ENCODE results near the gene FOXRED1. TPM values are rescaled to one million over a fixed set of nuclear protein-coding genes. Genes with fewer than 3 reads are reported as not detected.
A peak's percentile ranks its signal among the peaks of the same experiment; 100 is the strongest.

FOXRED1 gene
- total RNA-seq, 2 donors from 2014 or later: 9.3 to 19.1 TPM

GRCh38 chr11:126279191-126279590 lies 10.2 kb downstream of the FOXRED1 start:
- H3K4me1 ChIP-seq: peaks cover 18% of the 10 kb centered on the region
- no peaks in the 10 kb centered on the region for H3K36me3 ChIP-seq (replicated peaks in 1 of 2; ENCODE audit: insufficient read depth in 1 of 2, low read depth in 2 of 2)
- no peak overlapping the region for H3K4me3 ChIP-seq
- H3K9me3 ChIP-seq: no peaks in the 10 kb centered on the region
- H3K27me3 ChIP-seq: no peaks in the 10 kb centered on the region
- WGBS, 2 donors: 73 to 80% methylated on average over 8 of the region's 8 CpGs
- ATAC-seq (no peak), DNase-seq (no peak)
- TF ChIP-seq CTCF (IDR thresholded peaks at IDR 0.05): no peak
- no peak for TF ChIP-seq POLR2A (IDR thresholded peaks at IDR 0.05)
- intact Hi-C loops (cut with DNase I): no loop called here
- no peak overlapping the region for H3K27ac ChIP-seq

- Histone ChIP-seq H3K27ac (no peak overlapping the region), H3K4me3 (no peak overlapping the region), H3K27me3 (no peaks in the 10 kb centered on the region), H3K4me1 (peaks cover 26% of the 10 kb centered on the region), H3K36me3 (replicated peaks in 1 of 2; ENCODE audit: insufficient read depth in 1 of 2, low read depth in 2 of 2) (no peaks in the 10 kb centered on the region), H3K9me3 (no peaks in the 10 kb centered on the region)
- TF ChIP-seq POLR2A (IDR thresholded peaks at IDR 0.05) (no peak), CTCF (IDR thresholded peaks at IDR 0.05) (no peak)
- DNase-seq (no peak), ATAC-seq (no peak)
- intact Hi-C loops (cut with DNase I): no loop called here
- WGBS, 2 donors: 71 to 78% methylated on average over 5 of the region's 5 CpGs
Measured at GRCh38 chr11:126280595-126280994, 11.6 kb downstream of the FOXRED1 start.

GRCh38 chr11:126281245-126281644 lies 12.3 kb downstream of the FOXRED1 start:
- Histone ChIP-seq H3K27me3 (no peaks in the 10 kb centered on the region), H3K9me3 (no peaks in the 10 kb centered on the region), H3K27ac (no peak overlapping the region), H3K36me3 (replicated peaks in 1 of 2; ENCODE audit: insufficient read depth in 1 of 2, low read depth in 2 of 2) (no peaks in the 10 kb centered on the region), H3K4me1 (peaks cover 26% of the 10 kb centered on the region), H3K4me3 (no peak overlapping the region)
- intact Hi-C loops (cut with DNase I): no loop called here
- WGBS, 2 donors: 77 to 87% methylated on average over 6 of the region's 6 CpGs
- TF ChIP-seq CTCF (IDR thresholded peaks at IDR 0.05) (no peak), POLR2A (IDR thresholded peaks at IDR 0.05) (no peak)
- ATAC-seq: no peak
- DNase-seq: no peak

GRCh38 chr11:126281666-126282175 lies 12.8 kb downstream of the FOXRED1 start:
- no peaks in the 10 kb centered on the region for H3K36me3 ChIP-seq (replicated peaks in 1 of 2; ENCODE audit: insufficient read depth in 1 of 2, low read depth in 2 of 2)
- H3K9me3 ChIP-seq: no peaks in the 10 kb centered on the region
- intact Hi-C loops (cut with DNase I): no loop called here
- no peaks in the 10 kb centered on the region for H3K27me3 ChIP-seq
- H3K4me3 ChIP-seq: no peak overlapping the region
- no peak for TF ChIP-seq CTCF (IDR thresholded peaks at IDR 0.05)
- no peak for TF ChIP-seq POLR2A (IDR thresholded peaks at IDR 0.05)
- peaks cover 26% of the 10 kb centered on the region for H3K4me1 ChIP-seq
- DNase-seq (no peak), ATAC-seq (no peak)
- 84 to 90% methylated on average over 10 of the region's 10 CpGs for WGBS, 2 donors
- H3K27ac ChIP-seq: peak overlapping the region in 3 of 4 donors; percentile 84 to 94 (median 88)

GRCh38 chr11:126282361-126282735 lies 13.4 kb downstream of the FOXRED1 start:
- H3K4me1 ChIP-seq: peaks cover 26% of the 10 kb centered on the region
- intact Hi-C loops (cut with DNase I): no loop called here
- TF ChIP-seq POLR2A (IDR thresholded peaks at IDR 0.05) (no peak), CTCF (IDR thresholded peaks at IDR 0.05) (no peak)
- H3K27me3 ChIP-seq: no peaks in the 10 kb centered on the region
- no peaks in the 10 kb centered on the region for H3K36me3 ChIP-seq (replicated peaks in 1 of 2; ENCODE audit: insufficient read depth in 1 of 2, low read depth in 2 of 2)
- ATAC-seq: peak; percentile 52
- no peaks in the 10 kb centered on the region for H3K9me3 ChIP-seq
- DNase-seq: peak; percentile 41 to 60 (median 50)
- 1 to 11% methylated on average over 8 to 15 of the region's 15 CpGs for WGBS, 2 donors
- peak overlapping the region; percentile 80 to 94 (median 86) for H3K27ac ChIP-seq
- H3K4me3 ChIP-seq: peak overlapping the region; percentile 8 to 60

Data from body of pancreas (tissue), 4 donors.